Left ventricle myocardium inferior (tissue), 1 donor: Measurements from ENCODE around the gene GALR2. TPM values are rescaled to one million over a fixed set of nuclear protein-coding genes. Genes with fewer than 3 reads are reported as not detected.

Experiments used
- DNase-seq: peaks from one replicate; pipeline ENCODE4 v3.0.0-alpha.2; 2020
- H3K27ac ChIP-seq: fragments of 200-600 bp; replicated peaks from 2 replicates; pipeline ENCODE4 v1.8.0; 2021
- H3K27me3 ChIP-seq: fragments of 200-600 bp; 2 replicates; pipeline ENCODE4 v1.8.0; 2021; ENCODE audit warnings: low read depth
- H3K36me3 ChIP-seq: fragments of 200-600 bp; 2 replicates; pipeline ENCODE4 v1.8.0; 2021
- H3K4me1 ChIP-seq: fragments of 200-600 bp; 2 replicates; pipeline ENCODE4 v1.8.0; 2021
- H3K4me3 ChIP-seq: fragments of 200-600 bp; 2 replicates; pipeline ENCODE4 v1.8.0; 2021; ENCODE audit warnings: mild to moderate bottlenecking, moderate library complexity
- H3K9me3 ChIP-seq: fragments of 200-600 bp; replicated peaks from 2 replicates; pipeline ENCODE4 v1.8.0; 2021
- CTCF ChIP-seq: fragments of 200-600 bp; IDR thresholded peaks from 2 replicates; pipeline ENCODE4 v1.8.0; 2021; ENCODE audit warnings: antibody characterized with exemption, mild to moderate bottlenecking, borderline replicate concordance
- intact Hi-C: fragments of 100-400 bp; cut with micrococcal nuclease; formaldehyde crosslinking; loops from one replicate; pipeline ENCODE4 v1.11.0; 2022
- total RNA-seq: library from RNA; stranded (reverse); fragmentation: NEBNext Ultra II Directional; extraction: Animal tissue kit (Norgen Biotek cat#: 25700); gene quantifications from one replicate; pipeline ENCODE4 v1.2.1, GENCODE V29; 2021
- donor health status: DM: no; HTN: yes; CAD: no; lungs with severe emphysema.

GALR2 gene
- total RNA-seq, 1 donor from 2014 or later: not detected

- peaks cover 9% of the 10 kb centered on the region for H3K4me1 ChIP-seq
- H3K4me3 ChIP-seq: no peak overlapping the region
- H3K27ac ChIP-seq: no peak overlapping the region
- intact Hi-C loops: no loop called here
- no peaks in the 10 kb centered on the region for H3K27me3 ChIP-seq
- peaks cover 92% of the 10 kb centered on the region for H3K36me3 ChIP-seq
- no peaks in the 10 kb centered on the region for H3K9me3 ChIP-seq
- TF ChIP-seq CTCF: no peak
- DNase-seq: no peak
Observed at GRCh38 chr17:76087531-76087930, 12.9 kb downstream of the GALR2 start.

GRCh38 chr17:76088041-76088867 lies 13.7 kb downstream of the GALR2 start:
- H3K36me3 ChIP-seq: peaks cover 96% of the 10 kb centered on the region
- no peak overlapping the region for H3K4me3 ChIP-seq
- no peak for TF ChIP-seq CTCF
- no peak for DNase-seq
- no peaks in the 10 kb centered on the region for H3K9me3 ChIP-seq
- intact Hi-C loops: no loop called here
- no peak overlapping the region for H3K27ac ChIP-seq
- H3K27me3 ChIP-seq: no peaks in the 10 kb centered on the region
- peaks cover 9% of the 10 kb centered on the region for H3K4me1 ChIP-seq

GRCh38 chr17:76088868-76089576 lies 14.4 kb downstream of the GALR2 start:
- DNase-seq: no peak
- H3K9me3 ChIP-seq: no peaks in the 10 kb centered on the region
- peaks cover 9% of the 10 kb centered on the region for H3K4me1 ChIP-seq
- no peak overlapping the region for H3K4me3 ChIP-seq
- TF ChIP-seq CTCF: no peak
- H3K27me3 ChIP-seq: no peaks in the 10 kb centered on the region
- intact Hi-C loops: no loop called here
- peaks cover 96% of the 10 kb centered on the region for H3K36me3 ChIP-seq
- no peak overlapping the region for H3K27ac ChIP-seq

GRCh38 chr17:76089680-76090516 lies 15.3 kb downstream of the GALR2 start:
- TF ChIP-seq CTCF: no peak
- Histone ChIP-seq H3K36me3 (peaks cover 98% of the 10 kb centered on the region), H3K9me3 (no peaks in the 10 kb centered on the region), H3K27me3 (no peaks in the 10 kb centered on the region), H3K27ac (no peak overlapping the region), H3K4me1 (peaks cover 9% of the 10 kb centered on the region), H3K4me3 (no peak overlapping the region)
- DNase-seq: no peak
- intact Hi-C loops: no loop called here

- Histone ChIP-seq H3K4me3 (no peak overlapping the region), H3K9me3 (no peaks in the 10 kb centered on the region), H3K27me3 (no peaks in the 10 kb centered on the region), H3K36me3 (peaks cover 98% of the 10 kb centered on the region), H3K4me1 (peaks cover 9% of the 10 kb centered on the region), H3K27ac (no peak overlapping the region)
- intact Hi-C loops: no loop called here
- no peak for DNase-seq
- TF ChIP-seq CTCF: no peak
Observed at GRCh38 chr17:76090517-76091129, 16.0 kb downstream of the GALR2 start.
